Fibroblast of lung (primary cell): ENCODE data around the gene KCNH6.

ENCODE experiments used
- EZH2 ChIP-seq: IDR thresholded peaks from 2 replicates; pipeline ENCODE4 v1.5.1; 2012; ENCODE audit warnings: low read length, control low read depth, mild to moderate bottlenecking; ENCODE audit errors: missing control alignments
- TF ChIP-seq, protein P1 (sequence below), 2 donors: IDR thresholded peaks in 1 of 2; conservative IDR thresholded peaks in 1 of 2; 1 replicate in 1 of 2; 2 replicates in 1 of 2; pipeline ENCODE4 v1.5.1; 2011 to 2012; ENCODE audit warnings: low read length in 2 of 2, control low read depth in 1 of 2, inconsistent platforms in 1 of 2, low read depth in 1 of 2, mild to moderate bottlenecking in 1 of 2

DNA sequence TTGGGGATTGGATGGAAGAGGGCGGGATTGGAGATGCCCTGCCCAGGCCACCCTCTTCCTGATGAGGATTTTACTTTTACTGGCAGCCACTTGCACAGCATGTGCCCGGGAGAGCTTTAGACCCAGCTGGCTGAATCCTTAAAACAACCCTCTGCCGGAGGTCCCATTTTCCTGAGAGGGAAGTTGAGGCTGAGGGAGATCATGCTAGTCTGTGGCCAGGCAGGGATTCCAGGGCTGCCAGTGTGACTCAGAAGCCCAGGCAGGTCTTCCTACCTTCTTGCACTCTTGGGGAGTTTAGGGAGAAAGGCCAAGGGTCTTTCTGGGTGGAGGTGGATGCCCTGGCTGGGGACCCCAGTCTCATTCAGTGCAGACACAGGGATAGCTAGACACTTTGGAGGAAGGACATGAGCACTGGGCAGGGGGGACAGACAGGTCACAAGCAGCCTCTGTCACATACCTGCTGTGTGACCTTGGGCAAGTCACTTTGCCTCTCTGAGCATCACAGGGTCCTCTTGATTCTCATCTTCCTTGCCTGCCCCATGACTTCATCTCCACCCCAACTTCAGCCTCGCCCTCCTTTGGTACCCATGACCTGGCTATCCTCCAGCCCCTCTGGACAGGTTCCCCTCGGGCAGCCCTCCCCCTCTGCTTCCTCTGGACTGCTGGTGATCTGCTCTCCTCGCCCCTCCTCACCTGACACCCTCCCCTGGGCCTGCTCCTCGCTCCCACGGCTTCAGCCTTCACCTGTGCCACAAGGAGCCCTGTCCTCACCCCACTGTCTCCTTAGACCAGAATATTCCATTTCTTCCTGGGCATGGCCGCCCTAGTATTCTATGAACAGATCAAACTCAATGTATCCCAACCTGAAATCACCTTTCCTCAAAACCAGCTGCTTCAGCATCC, 15.8 kb downstream of the KCNH6 start:
- TF ChIP-seq, protein P1, sequence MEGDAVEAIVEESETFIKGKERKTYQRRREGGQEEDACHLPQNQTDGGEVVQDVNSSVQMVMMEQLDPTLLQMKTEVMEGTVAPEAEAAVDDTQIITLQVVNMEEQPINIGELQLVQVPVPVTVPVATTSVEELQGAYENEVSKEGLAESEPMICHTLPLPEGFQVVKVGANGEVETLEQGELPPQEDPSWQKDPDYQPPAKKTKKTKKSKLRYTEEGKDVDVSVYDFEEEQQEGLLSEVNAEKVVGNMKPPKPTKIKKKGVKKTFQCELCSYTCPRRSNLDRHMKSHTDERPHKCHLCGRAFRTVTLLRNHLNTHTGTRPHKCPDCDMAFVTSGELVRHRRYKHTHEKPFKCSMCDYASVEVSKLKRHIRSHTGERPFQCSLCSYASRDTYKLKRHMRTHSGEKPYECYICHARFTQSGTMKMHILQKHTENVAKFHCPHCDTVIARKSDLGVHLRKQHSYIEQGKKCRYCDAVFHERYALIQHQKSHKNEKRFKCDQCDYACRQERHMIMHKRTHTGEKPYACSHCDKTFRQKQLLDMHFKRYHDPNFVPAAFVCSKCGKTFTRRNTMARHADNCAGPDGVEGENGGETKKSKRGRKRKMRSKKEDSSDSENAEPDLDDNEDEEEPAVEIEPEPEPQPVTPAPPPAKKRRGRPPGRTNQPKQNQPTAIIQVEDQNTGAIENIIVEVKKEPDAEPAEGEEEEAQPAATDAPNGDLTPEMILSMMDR (conservative IDR thresholded peaks at IDR 0.05 in 1 of 2, IDR thresholded peaks at IDR 0.05 in 1 of 2; ENCODE audit: low read depth in 1 of 2, low read length in 2 of 2): no peak
- peak; percentile 4 for TF ChIP-seq EZH2
